WTC11 (cell line): ENCODE results near the gene MED8.

Experiments used
- CTCF ChIP-seq: fragments of 200-600 bp; IDR thresholded peaks from 2 replicates; pipeline ENCODE4 v1.8.0; 2022; ENCODE audit warnings: antibody characterized with exemption
- FOXP4 ChIP-seq: sonication (generic); formaldehyde crosslinking; IDR thresholded peaks from 2 replicates; pipeline ENCODE4 v1.8.0; 2022; ENCODE audit warnings: mild to moderate bottlenecking, missing genetic modification reagents
- JUN ChIP-seq: sonication (generic); formaldehyde crosslinking; IDR thresholded peaks from 2 replicates; pipeline ENCODE4 v1.8.0; 2023; ENCODE audit warnings: mild to moderate bottlenecking, missing genetic modification reagents
- NFYB ChIP-seq: sonication (generic); formaldehyde crosslinking; conservative IDR thresholded peaks from 2 replicates; pipeline ENCODE4 v1.8.0; 2022; ENCODE audit warnings: low read depth, missing genetic modification reagents
- NR1H2 ChIP-seq: sonication (generic); formaldehyde crosslinking; IDR thresholded peaks from 2 replicates; pipeline ENCODE4 v1.9.0; 2021; ENCODE audit warnings: mild to moderate bottlenecking, moderate library complexity, missing genetic modification reagents
- ZNF121 ChIP-seq: sonication (generic); formaldehyde crosslinking; IDR thresholded peaks from 2 replicates; pipeline ENCODE4 v1.8.0; 2023; ENCODE audit warnings: missing genetic modification reagents
- ZNF317 ChIP-seq: sonication (generic); formaldehyde crosslinking; IDR thresholded peaks from 2 replicates; pipeline ENCODE4 v1.8.1; 2023; ENCODE audit warnings: low read depth, mild to moderate bottlenecking, moderate library complexity, missing genetic modification reagents, borderline replicate concordance
- ZNF512 ChIP-seq: sonication (generic); formaldehyde crosslinking; IDR thresholded peaks from 2 replicates; pipeline ENCODE4 v1.8.1; 2022; ENCODE audit warnings: missing genetic modification reagents, borderline replicate concordance
- TF ChIP-seq, protein P1 (sequence below): sonication (generic); formaldehyde crosslinking; conservative IDR thresholded peaks from 2 replicates; pipeline ENCODE4 v1.8.1; 2022; ENCODE audit warnings: mild to moderate bottlenecking, missing genetic modification reagents
- TF ChIP-seq, protein P2 (sequence below): sonication (generic); formaldehyde crosslinking; IDR thresholded peaks from 2 replicates; pipeline ENCODE4 v1.8.1; 2022; ENCODE audit warnings: mild to moderate bottlenecking, moderate library complexity, missing genetic modification reagents
- TF ChIP-seq, protein P3 (sequence below): sonication (generic); formaldehyde crosslinking; IDR thresholded peaks from 2 replicates; pipeline ENCODE4 v1.8.1; 2023; ENCODE audit warnings: mild to moderate bottlenecking, missing genetic modification reagents, moderate library complexity
- TF ChIP-seq, protein P4 (sequence below): fragments of 250-450 bp; sonication (Bioruptor Pico); IDR thresholded peaks from 2 replicates; pipeline ENCODE4 v1.9.0; 2021; ENCODE audit warnings: mild to moderate bottlenecking, borderline replicate concordance

GRCh38 chr1:43372172-43372571, 17.4 kb downstream of the MED8 start:
- TF ChIP-seq FOXP4 (CRISPR knock-in tag) (no peak), ZNF121 (CRISPR knock-in tag) (no peak), CTCF (no peak), ZNF512 (CRISPR knock-in tag) (no peak), JUN (CRISPR knock-in tag) (no peak), ZNF317 (CRISPR knock-in tag) (no peak), NR1H2 (no peak), NFYB (CRISPR knock-in tag) (no peak)
- TF ChIP-seq, protein P1, sequence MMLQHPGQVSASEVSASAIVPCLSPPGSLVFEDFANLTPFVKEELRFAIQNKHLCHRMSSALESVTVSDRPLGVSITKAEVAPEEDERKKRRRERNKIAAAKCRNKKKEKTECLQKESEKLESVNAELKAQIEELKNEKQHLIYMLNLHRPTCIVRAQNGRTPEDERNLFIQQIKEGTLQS: no peak
- TF ChIP-seq, protein P2, sequence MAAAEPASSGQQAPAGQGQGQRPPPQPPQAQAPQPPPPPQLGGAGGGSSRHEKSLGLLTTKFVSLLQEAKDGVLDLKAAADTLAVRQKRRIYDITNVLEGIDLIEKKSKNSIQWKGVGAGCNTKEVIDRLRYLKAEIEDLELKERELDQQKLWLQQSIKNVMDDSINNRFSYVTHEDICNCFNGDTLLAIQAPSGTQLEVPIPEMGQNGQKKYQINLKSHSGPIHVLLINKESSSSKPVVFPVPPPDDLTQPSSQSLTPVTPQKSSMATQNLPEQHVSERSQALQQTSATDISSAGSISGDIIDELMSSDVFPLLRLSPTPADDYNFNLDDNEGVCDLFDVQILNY (CRISPR knock-in tag): no peak
- TF ChIP-seq, protein P3, sequence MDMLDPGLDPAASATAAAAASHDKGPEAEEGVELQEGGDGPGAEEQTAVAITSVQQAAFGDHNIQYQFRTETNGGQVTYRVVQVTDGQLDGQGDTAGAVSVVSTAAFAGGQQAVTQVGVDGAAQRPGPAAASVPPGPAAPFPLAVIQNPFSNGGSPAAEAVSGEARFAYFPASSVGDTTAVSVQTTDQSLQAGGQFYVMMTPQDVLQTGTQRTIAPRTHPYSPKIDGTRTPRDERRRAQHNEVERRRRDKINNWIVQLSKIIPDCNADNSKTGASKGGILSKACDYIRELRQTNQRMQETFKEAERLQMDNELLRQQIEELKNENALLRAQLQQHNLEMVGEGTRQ (CRISPR knock-in tag): no peak
- TF ChIP-seq, protein P4, sequence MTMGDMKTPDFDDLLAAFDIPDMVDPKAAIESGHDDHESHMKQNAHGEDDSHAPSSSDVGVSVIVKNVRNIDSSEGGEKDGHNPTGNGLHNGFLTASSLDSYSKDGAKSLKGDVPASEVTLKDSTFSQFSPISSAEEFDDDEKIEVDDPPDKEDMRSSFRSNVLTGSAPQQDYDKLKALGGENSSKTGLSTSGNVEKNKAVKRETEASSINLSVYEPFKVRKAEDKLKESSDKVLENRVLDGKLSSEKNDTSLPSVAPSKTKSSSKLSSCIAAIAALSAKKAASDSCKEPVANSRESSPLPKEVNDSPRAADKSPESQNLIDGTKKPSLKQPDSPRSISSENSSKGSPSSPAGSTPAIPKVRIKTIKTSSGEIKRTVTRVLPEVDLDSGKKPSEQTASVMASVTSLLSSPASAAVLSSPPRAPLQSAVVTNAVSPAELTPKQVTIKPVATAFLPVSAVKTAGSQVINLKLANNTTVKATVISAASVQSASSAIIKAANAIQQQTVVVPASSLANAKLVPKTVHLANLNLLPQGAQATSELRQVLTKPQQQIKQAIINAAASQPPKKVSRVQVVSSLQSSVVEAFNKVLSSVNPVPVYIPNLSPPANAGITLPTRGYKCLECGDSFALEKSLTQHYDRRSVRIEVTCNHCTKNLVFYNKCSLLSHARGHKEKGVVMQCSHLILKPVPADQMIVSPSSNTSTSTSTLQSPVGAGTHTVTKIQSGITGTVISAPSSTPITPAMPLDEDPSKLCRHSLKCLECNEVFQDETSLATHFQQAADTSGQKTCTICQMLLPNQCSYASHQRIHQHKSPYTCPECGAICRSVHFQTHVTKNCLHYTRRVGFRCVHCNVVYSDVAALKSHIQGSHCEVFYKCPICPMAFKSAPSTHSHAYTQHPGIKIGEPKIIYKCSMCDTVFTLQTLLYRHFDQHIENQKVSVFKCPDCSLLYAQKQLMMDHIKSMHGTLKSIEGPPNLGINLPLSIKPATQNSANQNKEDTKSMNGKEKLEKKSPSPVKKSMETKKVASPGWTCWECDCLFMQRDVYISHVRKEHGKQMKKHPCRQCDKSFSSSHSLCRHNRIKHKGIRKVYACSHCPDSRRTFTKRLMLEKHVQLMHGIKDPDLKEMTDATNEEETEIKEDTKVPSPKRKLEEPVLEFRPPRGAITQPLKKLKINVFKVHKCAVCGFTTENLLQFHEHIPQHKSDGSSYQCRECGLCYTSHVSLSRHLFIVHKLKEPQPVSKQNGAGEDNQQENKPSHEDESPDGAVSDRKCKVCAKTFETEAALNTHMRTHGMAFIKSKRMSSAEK: no peak
